Neutrophil (primary cell): ENCODE results near the gene SLC2A9.
A peak's percentile ranks its signal among the peaks of the same experiment; 100 is the strongest.

Experiments
- H3K27ac ChIP-seq: fragments of 200-600 bp; sonication (generic); 2 replicates; pipeline ENCODE4 v1.5.1; 2016; ENCODE audit warnings: mild to moderate bottlenecking, moderate library complexity
- H3K27me3 ChIP-seq: fragments of 200-600 bp; sonication (generic); 2 replicates; pipeline ENCODE4 v1.6.0; 2016; ENCODE audit warnings: mild to moderate bottlenecking
- H3K36me3 ChIP-seq: fragments of 200-600 bp; sonication (generic); 2 replicates; pipeline ENCODE4 v1.5.1; 2017
- H3K4me1 ChIP-seq, 2 experiments: fragments of 200-600 bp in 1 of 2; sonication (generic) in 1 of 2; 1 replicate in 1 of 2; 2 replicates in 1 of 2; pipeline versions ENCODE4 v1.5.1 to v1.6.1; 2013 to 2016; ENCODE audit warnings: low read depth in 1 of 2, low read length in 1 of 2, mild to moderate bottlenecking in 1 of 2, moderate library complexity in 1 of 2; ENCODE audit not compliant: control insufficient read depth in 1 of 2, insufficient read depth in 1 of 2
- H3K4me3 ChIP-seq, 2 experiments: fragments of 200-600 bp in 1 of 2; sonication (generic) in 1 of 2; 1 replicate in 1 of 2; 2 replicates in 1 of 2; pipeline ENCODE4 v1.5.1; 2013 to 2016; ENCODE audit warnings: low read depth in 1 of 2, low read length in 1 of 2, mild to moderate bottlenecking in 1 of 2, moderate library complexity in 1 of 2
- H3K9me3 ChIP-seq: fragments of 200-600 bp; sonication (generic); 2 replicates; pipeline ENCODE4 v1.5.1; 2016
- CTCF ChIP-seq: fragments of 200-600 bp; sonication (generic); IDR thresholded peaks from 2 replicates; pipeline ENCODE4 v1.5.1; 2016; ENCODE audit warnings: antibody characterized with exemption

SLC2A9 gene

GRCh38 chr4:10018818-10019461 is 2.4 kb downstream of the SLC2A9 start:
- Histone ChIP-seq H3K4me1 (peaks cover 36 to 38% of the 10 kb centered on the region in 2 experiments), H3K9me3 (no peaks in the 10 kb centered on the region), H3K4me3 (peak overlapping the region; percentile 70 to 74), H3K36me3 (no peaks in the 10 kb centered on the region), H3K27ac (peak overlapping the region; percentile 90), H3K27me3 (no peaks in the 10 kb centered on the region)
- peak; percentile 99 for TF ChIP-seq CTCF

GRCh38 chr4:10017037-10017893 is 4.0 kb downstream of the SLC2A9 start:
- TF ChIP-seq CTCF = no peak
- Histone ChIP-seq H3K36me3 (no peaks in the 10 kb centered on the region), H3K4me1 (peaks cover 27 to 33% of the 10 kb centered on the region in 2 experiments), H3K27ac (no peak overlapping the region), H3K27me3 (no peaks in the 10 kb centered on the region), H3K4me3 (no peak overlapping the region), H3K9me3 (no peaks in the 10 kb centered on the region)

GRCh38 chr4:10016169-10016568 is 5.1 kb downstream of the SLC2A9 start:
- H3K4me3 ChIP-seq = no peak overlapping the region
- H3K27ac ChIP-seq = no peak overlapping the region
- TF ChIP-seq CTCF = no peak
- H3K9me3 ChIP-seq = no peaks in the 10 kb centered on the region
- H3K4me1 ChIP-seq = peaks cover 16 to 30% of the 10 kb centered on the region in 2 experiments
- no peaks in the 10 kb centered on the region for H3K36me3 ChIP-seq
- H3K27me3 ChIP-seq = no peaks in the 10 kb centered on the region

- no peak for TF ChIP-seq CTCF
- no peaks in the 10 kb centered on the region for H3K36me3 ChIP-seq
- peaks cover 11 to 25% of the 10 kb centered on the region in 2 experiments for H3K4me1 ChIP-seq
- H3K9me3 ChIP-seq = no peaks in the 10 kb centered on the region
- H3K4me3 ChIP-seq = no peak overlapping the region
- H3K27me3 ChIP-seq = no peaks in the 10 kb centered on the region
- no peak overlapping the region for H3K27ac ChIP-seq
Observed at GRCh38 chr4:10015140-10015753, 6.0 kb downstream of the SLC2A9 start.

GRCh38 chr4:10013722-10014121 is 7.6 kb downstream of the SLC2A9 start:
- H3K4me1 ChIP-seq = peaks cover 2 to 15% of the 10 kb centered on the region in 2 experiments

More at GRCh38 chr4:10013722-10014121, 7.6 kb downstream of the SLC2A9 start:
- no peaks in the 10 kb centered on the region for H3K27me3 ChIP-seq
- no peak overlapping the region for H3K4me3 ChIP-seq
- no peaks in the 10 kb centered on the region for H3K9me3 ChIP-seq
- no peak for TF ChIP-seq CTCF
- H3K27ac ChIP-seq = no peak overlapping the region
- H3K36me3 ChIP-seq = no peaks in the 10 kb centered on the region
